PC-3 (cell line): ENCODE results near the gene PADI2. TPM values are rescaled to one million over a fixed set of nuclear protein-coding genes. Genes with fewer than 3 reads are reported as not detected.

Experiments used
- ATAC-seq: fragments of 200-7000 bp; cut with Tn5 transposase; 2 replicates; pipeline ENCODE4 v1.9.1; 2020; ENCODE audit warnings: mild to moderate bottlenecking, moderate library complexity
- BruUV-seq: library from RNA; stranded (reverse); fragments of 400-500 nt; replicated peaks from 2 replicates; lab custom pipeline; 2021; lab: Mats Ljungman, UMichigan
- CTCF ChIA-PET: fragments of 300-600 bp; sonication (Branson Sonifier 250); formaldehyde crosslinking; loops from one replicate; lab custom pipeline; 2022; ENCODE audit warnings: antibody characterized with exemption; lab: Charles Lee
- POLR2A ChIA-PET: fragments of 300-600 bp; sonication (Branson Sonifier 250); formaldehyde crosslinking; loops from one replicate; lab custom pipeline; 2022; ENCODE audit warnings: antibody characterized with exemption; ENCODE audit not compliant: unreplicated experiment; lab: Charles Lee
- DNase-seq: peaks from one replicate; pipeline ENCODE4 v3.0.0-alpha.2; 2015
- H2AFZ ChIP-seq: fragments of 300-600 bp; sonication (generic); 2 replicates; pipeline ENCODE4 v1.6.0; 2016; ENCODE audit warnings: antibody characterized with exemption, low read length
- H3F3A ChIP-seq: fragments of 300-600 bp; sonication (generic); one replicate; pipeline ENCODE4 v1.6.0; 2017; ENCODE audit warnings: antibody characterized with exemption, low read length, control low read depth, mild to moderate bottlenecking; ENCODE audit not compliant: unreplicated experiment
- H3K27ac ChIP-seq: fragments of 300-600 bp; sonication (generic); 2 replicates; pipeline ENCODE4 v1.5.1; 2016; ENCODE audit warnings: mild to moderate bottlenecking, low read length
- H3K27me3 ChIP-seq: fragments of 300-600 bp; sonication (generic); 2 replicates; pipeline ENCODE4 v1.6.1; 2016; ENCODE audit warnings: low read length, mixed read lengths
- H3K36me3 ChIP-seq: fragments of 300-600 bp; sonication (generic); 2 replicates; pipeline ENCODE4 v1.6.1; 2016; ENCODE audit warnings: low read depth, mixed run types, low read length, mixed read lengths
- H3K4me1 ChIP-seq: fragments of 300-600 bp; sonication (generic); 2 replicates; pipeline ENCODE4 v1.5.1; 2016; ENCODE audit warnings: low read length; ENCODE audit not compliant: insufficient read depth
- H3K4me2 ChIP-seq: fragments of 300-600 bp; sonication (generic); 2 replicates; pipeline ENCODE4 v1.6.0; 2016; ENCODE audit warnings: low read length
- H3K4me3 ChIP-seq: fragments of 300-600 bp; sonication (generic); 2 replicates; pipeline ENCODE4 v1.5.1; 2016; ENCODE audit warnings: mild to moderate bottlenecking, low read length, mixed read lengths
- H3K79me2 ChIP-seq: fragments of 300-600 bp; sonication (generic); 2 replicates; pipeline ENCODE4 v1.6.1; 2017; ENCODE audit warnings: low read length, mixed read lengths
- H3K9ac ChIP-seq: fragments of 300-600 bp; sonication (generic); 2 replicates; pipeline ENCODE4 v1.6.0; 2016; ENCODE audit warnings: mild to moderate bottlenecking, low read length
- H3K9me2 ChIP-seq: fragments of 300-600 bp; sonication (generic); replicated peaks from 2 replicates; pipeline ENCODE4 v1.6.1; 2016; ENCODE audit warnings: mixed run types, low read length, mixed read lengths
- H3K9me3 ChIP-seq: fragments of 300-600 bp; sonication (generic); 2 replicates; pipeline ENCODE4 v1.6.1; 2016; ENCODE audit warnings: low read length, mixed read lengths
- H4K20me1 ChIP-seq: fragments of 300-600 bp; sonication (generic); 2 replicates; pipeline ENCODE4 v1.6.1; 2016; ENCODE audit warnings: low read length, mixed read lengths
- EZH2 ChIP-seq: fragments of 300-600 bp; sonication (generic); IDR thresholded peaks from one replicate; pipeline ENCODE4 v1.6.1; 2017; ENCODE audit warnings: antibody characterized with exemption, mild to moderate bottlenecking, low read length; ENCODE audit not compliant: unreplicated experiment
- EZH2phosphoT487 ChIP-seq: fragments of 300-600 bp; sonication (generic); IDR thresholded peaks from 2 replicates; pipeline ENCODE4 v1.6.1; 2018; ENCODE audit warnings: mild to moderate bottlenecking, antibody characterized with exemption, low read length, borderline replicate concordance
- intact Hi-C: fragments of 100-400 bp; cut with micrococcal nuclease; formaldehyde crosslinking; loops from 2 replicates; pipeline ENCODE4 v1.9.0; 2023
- total RNA-seq: library from RNA; depleted of rRNA; stranded (reverse); fragments of >200 nt; gene quantifications from 2 replicates; pipeline ENCODE4 v1.2.3, GENCODE V29; 2014
- TF ChIP-seq, protein P1 (sequence below): fragments of 300-600 bp; sonication (generic); conservative IDR thresholded peaks from 2 replicates; pipeline ENCODE4 v1.5.1; 2017; ENCODE audit warnings: antibody characterized with exemption, low read depth, mild to moderate bottlenecking, low read length

Gene PADI2
- total RNA-seq, 1 experiment from 2014 or later = 2.4 TPM

DNA sequence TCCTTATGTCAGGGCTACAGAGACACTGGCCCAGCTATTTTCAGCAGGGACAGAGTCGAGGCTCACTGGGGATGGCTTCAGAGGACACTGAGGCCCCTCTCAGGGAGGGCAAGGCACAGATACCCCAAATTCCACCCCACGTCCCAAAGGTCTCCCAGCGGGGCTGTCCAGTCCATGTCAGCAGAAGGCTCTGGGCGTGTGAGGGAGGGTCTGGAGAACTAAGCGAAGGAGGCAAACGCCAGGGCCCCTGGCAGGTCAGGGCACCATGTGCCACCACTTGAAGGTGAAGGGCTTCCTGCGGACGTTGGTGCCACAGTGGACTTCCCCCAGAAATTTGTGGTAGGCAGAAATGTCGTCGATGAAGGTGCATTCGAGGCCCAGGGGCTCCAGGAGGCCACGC is 50.5 kb downstream of the PADI2 start:
- intact Hi-C loops = no loop called here
- CTCF ChIA-PET = no interaction called here
- ATAC-seq = no peak

GRCh38 chr1:17067465-17068240 is 51.6 kb downstream of the PADI2 start:
- intact Hi-C loops = no loop called here
- H3K36me3 ChIP-seq = no peaks in the 10 kb centered on the region
- ATAC-seq (no peak), DNase-seq (no peak)
- TF ChIP-seq, protein P1, sequence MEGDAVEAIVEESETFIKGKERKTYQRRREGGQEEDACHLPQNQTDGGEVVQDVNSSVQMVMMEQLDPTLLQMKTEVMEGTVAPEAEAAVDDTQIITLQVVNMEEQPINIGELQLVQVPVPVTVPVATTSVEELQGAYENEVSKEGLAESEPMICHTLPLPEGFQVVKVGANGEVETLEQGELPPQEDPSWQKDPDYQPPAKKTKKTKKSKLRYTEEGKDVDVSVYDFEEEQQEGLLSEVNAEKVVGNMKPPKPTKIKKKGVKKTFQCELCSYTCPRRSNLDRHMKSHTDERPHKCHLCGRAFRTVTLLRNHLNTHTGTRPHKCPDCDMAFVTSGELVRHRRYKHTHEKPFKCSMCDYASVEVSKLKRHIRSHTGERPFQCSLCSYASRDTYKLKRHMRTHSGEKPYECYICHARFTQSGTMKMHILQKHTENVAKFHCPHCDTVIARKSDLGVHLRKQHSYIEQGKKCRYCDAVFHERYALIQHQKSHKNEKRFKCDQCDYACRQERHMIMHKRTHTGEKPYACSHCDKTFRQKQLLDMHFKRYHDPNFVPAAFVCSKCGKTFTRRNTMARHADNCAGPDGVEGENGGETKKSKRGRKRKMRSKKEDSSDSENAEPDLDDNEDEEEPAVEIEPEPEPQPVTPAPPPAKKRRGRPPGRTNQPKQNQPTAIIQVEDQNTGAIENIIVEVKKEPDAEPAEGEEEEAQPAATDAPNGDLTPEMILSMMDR = no peak
- TF ChIP-seq EZH2 (no peak), EZH2phosphoT487 (no peak)
- 0 out of 2 replicates have a peak, but pooled peaks cover 5% of the 10 kb centered on the region for H3K4me1 ChIP-seq
- H3K9me2 ChIP-seq = no peaks in the 10 kb centered on the region
- BruUV-seq = no TSS peak
- no peak overlapping the region for H3K27ac ChIP-seq
- no peak overlapping the region for H3K9ac ChIP-seq
- no peaks in the 10 kb centered on the region for H3K9me3 ChIP-seq
- CTCF ChIA-PET = no interaction called here
- H2AFZ ChIP-seq = no peak overlapping the region
- H4K20me1 ChIP-seq = no peaks in the 10 kb centered on the region
- H3K79me2 ChIP-seq = no peaks in the 10 kb centered on the region
- H3K4me2 ChIP-seq = no peak overlapping the region
- H3F3A ChIP-seq = no peaks in the 10 kb centered on the region
- no peaks in the 10 kb centered on the region for H3K27me3 ChIP-seq
- POLR2A ChIA-PET = no interaction called here
- H3K4me3 ChIP-seq = no peak overlapping the region

More for the DNA sequence above, 50.5 kb downstream of the PADI2 start:
- Histone ChIP-seq H3F3A (no peaks in the 10 kb centered on the region), H3K79me2 (no peaks in the 10 kb centered on the region), H2AFZ (no peak overlapping the region), H3K9me2 (no peaks in the 10 kb centered on the region), H3K9me3 (no peaks in the 10 kb centered on the region), H3K4me2 (no peak overlapping the region), H3K36me3 (no peaks in the 10 kb centered on the region), H4K20me1 (no peaks in the 10 kb centered on the region), H3K9ac (no peak overlapping the region), H3K27me3 (no peaks in the 10 kb centered on the region), H3K4me3 (no peak overlapping the region), H3K4me1 (no peaks in the 10 kb centered on the region), H3K27ac (no peak overlapping the region)
- no TSS peak for BruUV-seq
- POLR2A ChIA-PET = no interaction called here
- TF ChIP-seq EZH2phosphoT487 (no peak), EZH2 (no peak)
- TF ChIP-seq, protein P1 = no peak
- DNase-seq = no peak

- no peak overlapping the region for H3K27ac ChIP-seq
- POLR2A ChIA-PET = no interaction called here
- no peak overlapping the region for H3K9ac ChIP-seq
- H3F3A ChIP-seq = no peaks in the 10 kb centered on the region
- no peaks in the 10 kb centered on the region for H3K27me3 ChIP-seq
- H3K4me1 ChIP-seq = 0 out of 2 replicates have a peak, but pooled peaks cover 5% of the 10 kb centered on the region
- H3K4me3 ChIP-seq = no peak overlapping the region
- no peaks in the 10 kb centered on the region for H3K9me2 ChIP-seq
- H3K4me2 ChIP-seq = no peak overlapping the region
- CTCF ChIA-PET = no interaction called here
- TF ChIP-seq, protein P1 = no peak
- TF ChIP-seq EZH2 (no peak), EZH2phosphoT487 (no peak)
- no peaks in the 10 kb centered on the region for H3K9me3 ChIP-seq
- H3K79me2 ChIP-seq = no peaks in the 10 kb centered on the region
- DNase-seq = no peak
- no peaks in the 10 kb centered on the region for H4K20me1 ChIP-seq
- no peak for ATAC-seq
- H3K36me3 ChIP-seq = no peaks in the 10 kb centered on the region
- H2AFZ ChIP-seq = no peak overlapping the region
- no TSS peak for BruUV-seq
- intact Hi-C loops = no loop called here
These were observed 52.2 kb downstream of the PADI2 start for GRCh38 chr1:17067069-17067426.
